HepG2 (cell line): ENCODE data around the gene UBE2E1. TPM values are rescaled to one million over a fixed set of nuclear protein-coding genes. Genes with fewer than 3 reads are reported as not detected.

Experiments
- ATAC-seq: fragments of 200-7000 bp; cut with Tn5 transposase; 3 replicates; pipeline ENCODE4 v1.9.1; 2020; ENCODE audit warnings: mild to moderate bottlenecking, moderate library complexity
- BruUV-seq: library from RNA; stranded (reverse); fragments of 400-500 nt; replicated peaks from 2 replicates; lab custom pipeline; 2021; lab: Mats Ljungman, UMichigan
- CTCF ChIA-PET: fragments of 300-600 bp; formaldehyde crosslinking; extraction: SDS; loops from one replicate; lab custom pipeline; 2021; ENCODE audit warnings: low total read pairs, inconsistent platforms, low intra/inter-chr PET ratio; lab: Yijun Ruan, JAX
- POLR2A ChIA-PET: fragments of 350-600 bp; sonication (Branson Sonifier 250); formaldehyde crosslinking; loops from one replicate; lab custom pipeline; 2020; ENCODE audit warnings: antibody characterized with exemption, inconsistent platforms; lab: Yijun Ruan, JAX
- DNase-seq: peaks from one replicate; pipeline ENCODE4 v3.0.0-alpha.2; 2015; ENCODE audit warnings: low spot score
- FAIRE-seq: peaks from 3 replicates; lab custom pipeline; 2011; peaks lifted over from hg19 to GRCh38; lab: Jason Lieb, UNC
- H2AFZ ChIP-seq: one replicate; pipeline ENCODE4 v1.6.1; 2011; ENCODE audit warnings: low read length, inconsistent platforms
- H3K27ac ChIP-seq: fragments of 300-600 bp; 3 replicates; pipeline ENCODE4 v1.8.0; 2011; ENCODE audit warnings: mixed run types, mild to moderate bottlenecking, mixed read lengths, low read length, inconsistent platforms; ENCODE audit not compliant: insufficient read depth; ENCODE audit errors: extremely low read length
- H3K27me3 ChIP-seq, 2 experiments: fragments of 200-600 bp in 1 of 2; 2 replicates in 1 of 2; 3 replicates in 1 of 2; pipeline versions ENCODE4 v1.6.0 to v1.8.0; 2011; ENCODE audit warnings: low read length in 2 of 2, mild to moderate bottlenecking in 2 of 2, moderate library complexity in 2 of 2, inconsistent platforms in 1 of 2; ENCODE audit not compliant: insufficient read depth in 2 of 2, control insufficient read depth in 1 of 2
- H3K36me3 ChIP-seq, 2 experiments: fragments of 200-600 bp in 1 of 2; replicated peaks in 1 of 2; 2 replicates in 1 of 2; 3 replicates in 1 of 2; pipeline versions ENCODE4 v1.5.1 to v1.8.0; 2011; ENCODE audit warnings: low read length in 2 of 2, inconsistent platforms in 1 of 2; ENCODE audit not compliant: insufficient read depth in 2 of 2, control insufficient read depth in 1 of 2
- H3K4me1 ChIP-seq: 2 replicates; pipeline ENCODE4 v1.5.1; 2012; ENCODE audit warnings: low read length, inconsistent platforms; ENCODE audit not compliant: insufficient read depth
- H3K4me2 ChIP-seq: 2 replicates; pipeline ENCODE4 v1.6.0; 2011; ENCODE audit warnings: low read depth, low read length, inconsistent platforms
- H3K4me3 ChIP-seq, 3 experiments: fragments of 200-600 bp in 1 of 3; sonication (generic), shearing (Covaris generic) in 1 of 3; replicated peaks in 1 of 3; 2 replicates each; pipeline ENCODE4 v1.5.1; 2011 to 2016; ENCODE audit warnings: low read length in 3 of 3, inconsistent platforms in 2 of 3, low read depth in 2 of 3, mild to moderate bottlenecking in 2 of 3, control low read depth in 1 of 3, mixed read lengths in 1 of 3; ENCODE audit not compliant: insufficient read depth in 1 of 3
- H3K79me2 ChIP-seq: one replicate; pipeline ENCODE4 v1.6.1; 2011; ENCODE audit warnings: low read length, inconsistent platforms; ENCODE audit not compliant: insufficient read depth
- H3K9ac ChIP-seq: 2 replicates; pipeline ENCODE4 v1.6.0; 2011; ENCODE audit warnings: mild to moderate bottlenecking, low read depth, low read length, inconsistent platforms; ENCODE audit not compliant: insufficient read depth
- H3K9me3 ChIP-seq: 2 replicates; pipeline ENCODE4 v1.5.1; 2012; ENCODE audit warnings: mild to moderate bottlenecking, low read length
- H4K20me1 ChIP-seq: 2 replicates; pipeline ENCODE4 v1.6.0; 2011; ENCODE audit warnings: inconsistent platforms, mild to moderate bottlenecking, low read length, moderate library complexity; ENCODE audit not compliant: insufficient read depth
- ATM ChIP-seq: fragments of 450-650 bp; IDR thresholded peaks from 2 replicates; pipeline ENCODE4 v1.7.1; 2017; ENCODE audit warnings: mild to moderate bottlenecking, borderline replicate concordance
- ELF4 ChIP-seq: sonication (generic); formaldehyde crosslinking; IDR thresholded peaks from 2 replicates; pipeline ENCODE4 v1.5.0; 2020; ENCODE audit warnings: missing genetic modification reagents, mild to moderate bottlenecking, moderate library complexity, borderline replicate concordance
- EZH2 ChIP-seq: conservative IDR thresholded peaks from 2 replicates; pipeline ENCODE4 v1.6.1; 2012; ENCODE audit warnings: mild to moderate bottlenecking, low read depth, low read length, moderate library complexity
- ZEB1 ChIP-seq: IDR thresholded peaks from 2 replicates; pipeline ENCODE4 v1.6.1; 2012; ENCODE audit warnings: mild to moderate bottlenecking, low read depth, inconsistent platforms; ENCODE audit not compliant: insufficient replicate concordance
- ZNF260 ChIP-seq: sonication (generic); formaldehyde crosslinking; IDR thresholded peaks from 2 replicates; pipeline ENCODE4 v1.4.0; 2020; ENCODE audit warnings: missing genetic modification reagents, low read depth, mild to moderate bottlenecking, borderline replicate concordance
- ZNF550 ChIP-seq: sonication (generic); formaldehyde crosslinking; IDR thresholded peaks from 2 replicates; pipeline ENCODE4 v1.4.0; 2020; ENCODE audit warnings: mild to moderate bottlenecking, missing genetic modification reagents, borderline replicate concordance
- ZNF746 ChIP-seq: sonication (generic); formaldehyde crosslinking; IDR thresholded peaks from 2 replicates; pipeline ENCODE4 v1.8.0; 2022; ENCODE audit warnings: mild to moderate bottlenecking, missing genetic modification reagents
- ZZZ3 ChIP-seq: sonication (generic); formaldehyde crosslinking; IDR thresholded peaks from 2 replicates; pipeline ENCODE4 v1.4.0; 2020; ENCODE audit warnings: missing genetic modification reagents, mild to moderate bottlenecking, borderline replicate concordance
- WGBS: methylation state at CpG from one replicate; pipeline ENCODE4 v1.1.6; 2017; ENCODE audit warnings: low lambda C conversion rate; 5-methylcytosine and 5-hydroxymethylcytosine counted together
- in situ Hi-C: cut with HindIII; loops from 2 replicates; pipeline ENCODE4 v1.10.0; 2017; ENCODE audit warnings: low pct_unique_long_range_greater_than_20kb; ENCODE audit not compliant: extremely low pct_ligation_motif_present
- intact Hi-C: fragments of 100-400 bp; cut with micrococcal nuclease; formaldehyde crosslinking; loops from one replicate; pipeline ENCODE4 v1.10.0; 2022; ENCODE audit not compliant: unreplicated experiment
- polyA plus RNA-seq, 8 experiments: library from polyadenylated mRNA; depleted of rRNA in 3 of 8; stranded (reverse) in 7 of 8; unstranded in 1 of 8; fragments of >200 nt; fragmentation: Illumina TruSeq in 4 of 8; extraction: Trizol in 4 of 8; gene quantifications; 2 replicates each; pipeline versions ENCODE4 v1.2.1 to v1.2.3, GENCODE V29; 2011 to 2016; ENCODE audit warnings: low read depth in 4 of 8, missing spikeins in 1 of 8, mixed read lengths in 1 of 8; ENCODE audit not compliant: insufficient read depth in 1 of 8
- total RNA-seq, 5 experiments: library from RNA; depleted of rRNA; stranded (reverse); fragments of >200 nt; fragmentation: Illumina TruSeq; extraction: Trizol; gene quantifications; 2 replicates each; pipeline ENCODE4 v1.2.3, GENCODE V29; 2016; ENCODE audit warnings: low read depth in 1 of 5
- TF ChIP-seq, protein P1 (sequence below): sonication (generic); formaldehyde crosslinking; conservative IDR thresholded peaks from 2 replicates; pipeline ENCODE4 v1.4.0; 2020; ENCODE audit warnings: mild to moderate bottlenecking, missing genetic modification reagents, moderate library complexity

Gene UBE2E1
- total and polyA plus RNA-seq, 2 of the 13 experiments (the other 11 are each of a cell fraction or from before 2014, with no cell fraction given) = 55.4 to 61.8 TPM

DNA sequence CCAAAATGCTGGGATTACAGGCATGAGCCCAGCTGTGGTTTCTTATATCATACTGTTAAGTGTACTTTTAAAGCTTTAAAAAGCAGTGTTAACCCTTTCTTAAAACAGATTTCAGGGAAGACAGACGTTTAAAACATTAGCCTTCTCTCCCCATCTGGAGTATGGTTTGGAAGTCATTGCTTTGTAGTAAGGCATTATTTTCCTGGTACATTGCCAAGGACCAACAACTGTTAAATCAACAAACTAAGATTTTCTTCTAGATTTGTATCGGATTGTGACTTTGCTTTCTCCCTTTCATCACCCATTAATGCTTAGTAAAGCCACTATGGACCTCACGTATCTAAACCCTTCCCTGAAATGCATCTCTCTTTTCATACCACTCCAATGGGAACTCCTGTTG lies 50.5 kb downstream of the UBE2E1 start:
- Histone ChIP-seq H3K4me3 (no peak overlapping the region), H4K20me1 (peaks cover 4% of the 10 kb centered on the region; the same call in 1 of the 2 replicates), H3K4me2 (no peak overlapping the region), H3K4me1 (no peaks in the 10 kb centered on the region), H3K27me3 (no peaks in the 10 kb centered on the region), H3K79me2 (peaks cover 36% of the 10 kb centered on the region), H3K9me3 (no peaks in the 10 kb centered on the region), H2AFZ (no peak overlapping the region), H3K36me3 (peaks cover 0 to 6% of the 10 kb centered on the region in 2 experiments; a peak in 1 of 5 replicates), H3K9ac (no peak overlapping the region), H3K27ac (no peak overlapping the region)
- DNase-seq (no peak), ATAC-seq (no peak), FAIRE-seq (no peak)
- intact Hi-C loops = no loop called here
- ChIA-PET POLR2A (no interaction called here), CTCF (no interaction called here)
- TF ChIP-seq ATM (no peak), ELF4 (CRISPR knock-in tag) (no peak), EZH2 (no peak), ZZZ3 (CRISPR knock-in tag) (no peak), ZNF746 (CRISPR knock-in tag) (no peak), ZEB1 (no peak), ZNF550 (CRISPR knock-in tag) (no peak), ZNF260 (CRISPR knock-in tag) (no peak)
- TF ChIP-seq, protein P1, sequence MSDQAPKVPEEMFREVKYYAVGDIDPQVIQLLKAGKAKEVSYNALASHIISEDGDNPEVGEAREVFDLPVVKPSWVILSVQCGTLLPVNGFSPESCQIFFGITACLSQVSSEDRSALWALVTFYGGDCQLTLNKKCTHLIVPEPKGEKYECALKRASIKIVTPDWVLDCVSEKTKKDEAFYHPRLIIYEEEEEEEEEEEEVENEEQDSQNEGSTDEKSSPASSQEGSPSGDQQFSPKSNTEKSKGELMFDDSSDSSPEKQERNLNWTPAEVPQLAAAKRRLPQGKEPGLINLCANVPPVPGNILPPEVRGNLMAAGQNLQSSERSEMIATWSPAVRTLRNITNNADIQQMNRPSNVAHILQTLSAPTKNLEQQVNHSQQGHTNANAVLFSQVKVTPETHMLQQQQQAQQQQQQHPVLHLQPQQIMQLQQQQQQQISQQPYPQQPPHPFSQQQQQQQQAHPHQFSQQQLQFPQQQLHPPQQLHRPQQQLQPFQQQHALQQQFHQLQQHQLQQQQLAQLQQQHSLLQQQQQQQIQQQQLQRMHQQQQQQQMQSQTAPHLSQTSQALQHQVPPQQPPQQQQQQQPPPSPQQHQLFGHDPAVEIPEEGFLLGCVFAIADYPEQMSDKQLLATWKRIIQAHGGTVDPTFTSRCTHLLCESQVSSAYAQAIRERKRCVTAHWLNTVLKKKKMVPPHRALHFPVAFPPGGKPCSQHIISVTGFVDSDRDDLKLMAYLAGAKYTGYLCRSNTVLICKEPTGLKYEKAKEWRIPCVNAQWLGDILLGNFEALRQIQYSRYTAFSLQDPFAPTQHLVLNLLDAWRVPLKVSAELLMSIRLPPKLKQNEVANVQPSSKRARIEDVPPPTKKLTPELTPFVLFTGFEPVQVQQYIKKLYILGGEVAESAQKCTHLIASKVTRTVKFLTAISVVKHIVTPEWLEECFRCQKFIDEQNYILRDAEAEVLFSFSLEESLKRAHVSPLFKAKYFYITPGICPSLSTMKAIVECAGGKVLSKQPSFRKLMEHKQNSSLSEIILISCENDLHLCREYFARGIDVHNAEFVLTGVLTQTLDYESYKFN (CRISPR knock-in tag) = no peak
- 94% methylated on average over 3 of the region's 3 CpGs for WGBS
- in situ Hi-C loops = no loop called here
- no TSS peak for BruUV-seq
